ENCODE data around the gene HSF4.

HSF4 gene

DNA sequence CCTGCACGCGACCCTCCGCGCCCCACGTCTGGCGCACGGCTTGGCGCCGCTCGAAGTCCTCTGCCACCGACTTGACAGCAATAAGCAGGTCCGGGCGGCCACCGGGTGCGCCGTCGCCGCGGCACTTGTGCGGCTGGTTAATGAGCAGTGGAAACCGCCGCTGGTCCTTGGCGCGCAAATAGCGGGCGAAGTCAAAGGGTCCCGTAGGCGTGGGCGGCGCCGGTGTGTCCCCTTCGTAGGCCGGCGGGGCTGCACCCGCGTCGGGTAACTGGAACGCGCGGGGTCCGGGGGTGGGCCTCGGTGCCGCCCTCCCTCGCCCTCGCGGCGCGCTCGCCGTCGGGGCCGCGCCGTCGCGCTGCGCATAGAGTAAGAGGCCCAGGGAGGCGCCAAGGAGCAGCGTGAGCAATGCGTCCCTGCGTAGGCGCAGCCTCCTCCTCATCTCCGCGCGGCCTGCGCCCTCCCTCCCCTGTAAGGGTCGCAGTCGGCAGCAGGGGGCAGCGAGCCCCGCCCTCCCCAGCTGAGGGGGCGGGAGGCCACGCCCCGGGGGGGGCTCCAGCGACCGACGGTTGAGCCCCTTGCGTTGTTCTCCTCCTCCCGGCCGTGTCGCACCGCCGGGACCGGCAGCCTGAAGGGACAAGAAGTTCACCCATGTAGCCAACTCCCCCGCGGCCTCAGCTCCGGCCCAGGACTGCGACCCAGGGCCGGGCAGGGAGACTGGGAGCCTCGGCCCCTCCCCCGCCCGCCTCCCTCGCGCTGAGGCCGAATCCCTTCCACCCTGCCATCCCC lies 14.3 kb upstream of the HSF4 start:
- no peak for DNase-seq (ENCODE audit: low read depth in 2 of 2)

DNA sequence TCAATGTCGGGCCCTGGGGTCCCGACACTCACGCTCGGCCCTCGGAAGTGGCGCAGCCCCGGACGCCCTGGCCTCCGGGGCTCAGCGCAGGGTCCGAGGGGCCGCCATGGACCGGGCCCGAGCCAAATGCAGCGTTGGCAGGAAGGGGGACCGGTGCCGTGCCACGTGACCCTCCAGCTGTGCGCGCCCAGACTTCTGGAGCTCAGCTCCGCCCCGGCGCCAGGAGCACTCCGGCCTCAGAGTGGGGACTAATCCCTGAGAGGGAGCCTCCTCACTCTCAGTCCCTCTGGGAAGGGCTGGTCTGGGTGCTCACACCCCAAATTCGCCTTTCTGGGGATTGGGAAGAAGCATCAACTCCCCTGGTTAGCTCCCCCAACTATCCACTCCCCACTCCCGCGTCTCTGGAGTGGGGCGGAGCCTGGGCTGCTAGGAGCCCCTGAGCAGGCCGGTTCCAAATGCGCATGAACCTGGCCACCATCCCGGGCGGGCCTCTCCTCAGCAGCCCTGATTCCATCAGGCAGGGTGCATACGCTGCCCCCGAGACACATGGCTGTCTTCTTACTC lies 13.6 kb upstream of the HSF4 start, which contains the start of gene B3GNT9:
Gene B3GNT9, minus strand, starts transcription at position 166 of the 564 bp plus-strand sequence. CDS start 513 bp downstream, outside the sequence.
- DNase-seq (ENCODE audit: low read depth in 2 of 2): no peak

DNA sequence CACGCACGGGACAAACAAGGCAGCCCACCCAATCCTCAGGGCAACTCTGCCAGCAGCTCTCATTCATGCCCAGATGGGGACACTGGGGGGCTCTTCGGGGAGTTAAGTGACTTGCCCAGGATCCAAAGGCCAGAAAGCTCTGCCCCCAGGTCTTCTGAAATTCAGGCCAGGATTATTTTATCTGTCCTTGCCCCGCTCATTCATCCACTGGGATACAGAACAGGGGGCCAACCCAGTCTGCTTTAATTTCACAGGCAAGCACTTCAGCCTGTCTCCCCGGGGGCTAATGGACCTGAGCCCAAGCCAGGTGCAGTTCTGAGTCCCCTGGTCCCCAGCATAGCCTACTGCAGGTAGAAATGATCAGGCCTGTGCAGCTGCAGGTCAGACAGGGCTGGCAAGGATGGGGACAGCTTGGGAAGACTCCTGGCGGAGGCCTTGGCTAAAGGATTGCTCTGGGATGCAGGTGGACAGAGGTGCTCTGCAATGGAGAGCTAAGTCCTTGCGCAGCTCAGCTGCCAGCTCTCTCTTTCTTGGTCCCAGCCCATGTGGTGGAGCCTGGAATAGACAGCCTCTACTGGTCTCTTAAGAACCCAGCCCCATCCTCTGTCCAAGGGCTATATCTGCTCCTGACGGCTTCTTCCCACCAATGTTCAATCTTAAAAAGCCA lies 13.0 kb upstream of the HSF4 start:
- no peak for DNase-seq (ENCODE audit: low read depth in 2 of 2)

DNA sequence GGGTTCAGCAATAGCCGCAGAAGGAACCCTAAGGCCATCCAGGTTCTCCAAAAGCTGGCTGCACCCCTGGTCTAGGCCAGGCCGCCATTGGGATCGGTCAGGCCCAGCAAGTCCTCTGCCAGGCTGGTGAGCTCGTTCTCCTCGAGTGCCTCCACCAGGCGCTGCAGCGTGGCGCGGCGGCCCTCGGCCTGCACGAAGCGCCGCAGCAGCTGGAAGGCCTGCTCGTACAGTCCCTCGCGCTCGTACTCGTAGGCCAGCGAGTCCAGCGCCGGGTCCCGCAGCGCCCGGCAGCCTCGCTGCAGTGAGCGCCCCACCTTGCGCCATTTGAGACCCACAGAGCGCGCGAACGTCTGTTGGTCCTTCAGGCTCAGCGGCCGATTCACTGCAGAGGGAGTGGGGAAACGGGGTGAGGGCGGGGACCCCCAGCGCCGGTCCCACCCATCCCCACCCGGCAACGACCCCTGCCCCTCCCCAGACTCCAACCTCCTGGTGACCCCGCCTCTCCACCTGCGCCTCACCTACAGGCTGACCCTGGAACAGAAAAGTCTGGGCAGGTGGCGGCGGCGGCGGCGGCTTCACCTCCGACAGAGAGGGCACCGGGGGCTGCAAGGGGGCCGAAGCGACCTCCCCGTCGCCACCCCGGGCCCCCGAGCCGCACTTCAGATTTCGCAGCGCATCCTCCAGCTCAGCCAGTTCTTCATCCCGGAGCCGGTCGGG lies 9.8 kb upstream of the HSF4 start:
- DNase-seq (ENCODE audit: low read depth in 2 of 2): no peak

DNA sequence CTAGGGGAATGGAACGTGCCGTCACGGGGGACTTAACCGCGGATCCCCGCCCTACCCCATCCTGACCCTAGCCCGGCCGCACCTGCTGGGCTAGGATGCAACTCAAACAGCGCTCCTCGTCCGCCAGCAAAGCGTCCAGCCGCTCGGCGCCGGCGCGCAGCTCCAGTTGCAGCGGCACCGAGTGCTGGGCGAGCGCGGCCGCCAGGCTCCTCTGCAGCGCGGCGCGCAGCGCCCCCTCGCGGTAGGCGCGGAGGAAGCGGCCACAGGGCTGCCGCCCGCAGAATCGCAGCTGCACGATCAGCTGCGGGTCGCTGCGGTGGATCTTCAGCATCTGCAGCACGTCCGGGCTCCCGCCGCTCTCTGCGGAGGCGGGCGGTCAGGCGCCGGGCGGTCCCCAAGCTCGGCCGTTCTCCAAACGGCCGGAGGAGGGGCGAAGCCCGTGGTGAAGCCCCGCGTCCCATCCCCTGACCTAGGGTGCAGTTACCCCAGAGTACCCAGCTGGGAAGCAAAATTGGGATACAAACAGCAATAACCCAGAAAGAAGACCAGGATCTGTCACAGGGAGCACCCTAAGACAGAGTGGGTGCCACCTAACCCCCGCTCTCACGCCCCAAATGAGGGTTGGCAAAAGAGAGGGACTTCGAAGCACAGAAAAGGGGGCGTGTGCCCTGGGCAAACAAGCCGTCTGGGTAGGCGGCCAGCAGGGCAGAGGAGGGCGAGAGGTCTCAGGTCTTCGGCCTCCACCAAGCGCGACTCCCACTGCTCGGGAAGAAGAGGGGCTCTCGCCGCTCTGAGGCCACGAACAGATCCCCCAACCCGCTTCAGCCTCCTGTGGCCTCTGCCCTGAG lies 9.0 kb upstream of the HSF4 start:
- DNase-seq (ENCODE audit: low read depth in 2 of 2): peak; percentile 52 to 62

DNA sequence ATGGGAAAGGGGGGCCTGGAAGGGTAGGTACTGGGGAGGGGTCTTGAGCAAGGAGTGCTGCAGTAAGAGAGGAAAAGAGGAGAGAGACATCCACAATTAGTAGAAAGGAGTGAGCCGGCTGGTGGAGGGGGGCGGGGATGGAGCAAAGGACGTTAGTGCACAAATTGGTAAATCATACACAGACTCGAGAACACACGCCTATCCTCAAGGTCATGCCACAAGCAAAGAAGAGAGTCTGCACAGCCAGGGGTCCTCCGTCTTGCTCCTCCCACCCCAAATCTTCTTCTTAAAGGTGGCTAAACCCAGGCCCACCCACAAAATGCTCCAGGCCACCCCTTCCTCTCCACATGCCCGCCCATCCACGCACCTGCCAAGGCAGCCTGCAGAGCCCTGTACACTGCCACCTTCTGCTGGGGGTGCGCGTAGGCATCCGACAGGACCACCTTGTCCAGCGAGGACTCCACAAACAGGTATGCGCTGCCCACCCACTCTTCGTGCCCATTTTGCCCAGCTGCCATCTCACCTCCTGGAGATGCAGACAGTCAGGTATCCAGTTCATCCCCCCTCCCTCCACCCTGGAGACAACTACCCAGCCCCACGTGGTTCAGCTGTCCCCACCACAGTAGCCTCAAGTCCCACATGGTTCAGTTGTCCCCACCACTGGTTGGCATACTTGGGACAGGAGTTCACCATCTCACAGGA lies 8.3 kb upstream of the HSF4 start:
- no peak for DNase-seq (ENCODE audit: low read depth in 2 of 2)

DNA sequence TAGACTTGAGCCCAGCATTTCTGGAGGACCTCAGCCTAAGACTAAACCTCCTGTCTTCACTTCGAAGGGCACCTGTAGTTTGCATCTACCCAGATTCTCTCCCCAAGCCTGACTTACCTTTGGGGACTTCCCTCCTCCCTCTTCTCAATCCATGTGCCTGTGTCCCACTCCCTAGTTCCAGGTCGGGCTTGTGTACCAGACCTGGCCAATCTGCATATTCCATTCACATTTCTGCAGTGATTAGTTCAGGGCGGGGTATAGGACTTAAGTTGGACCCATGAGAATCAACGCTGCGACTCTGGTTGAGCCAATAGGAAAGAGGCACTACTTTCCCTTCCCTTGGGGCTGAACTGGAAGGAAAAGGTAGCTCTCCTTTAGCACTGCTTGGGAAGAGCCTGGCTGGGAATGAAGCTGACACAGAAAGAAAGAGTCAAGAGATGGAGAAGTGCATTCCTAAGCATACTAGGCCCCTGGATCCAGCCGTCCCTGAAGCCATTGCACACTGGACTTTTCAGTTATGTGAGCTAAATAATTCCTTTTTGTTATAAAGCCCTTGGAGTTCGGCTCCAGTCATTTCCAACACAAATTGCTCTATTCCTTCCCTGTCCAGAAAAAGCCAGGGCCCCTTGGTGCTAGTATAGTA lies 7.3 kb upstream of the HSF4 start:
- DNase-seq (ENCODE audit: low read depth in 2 of 2): no peak

DNA sequence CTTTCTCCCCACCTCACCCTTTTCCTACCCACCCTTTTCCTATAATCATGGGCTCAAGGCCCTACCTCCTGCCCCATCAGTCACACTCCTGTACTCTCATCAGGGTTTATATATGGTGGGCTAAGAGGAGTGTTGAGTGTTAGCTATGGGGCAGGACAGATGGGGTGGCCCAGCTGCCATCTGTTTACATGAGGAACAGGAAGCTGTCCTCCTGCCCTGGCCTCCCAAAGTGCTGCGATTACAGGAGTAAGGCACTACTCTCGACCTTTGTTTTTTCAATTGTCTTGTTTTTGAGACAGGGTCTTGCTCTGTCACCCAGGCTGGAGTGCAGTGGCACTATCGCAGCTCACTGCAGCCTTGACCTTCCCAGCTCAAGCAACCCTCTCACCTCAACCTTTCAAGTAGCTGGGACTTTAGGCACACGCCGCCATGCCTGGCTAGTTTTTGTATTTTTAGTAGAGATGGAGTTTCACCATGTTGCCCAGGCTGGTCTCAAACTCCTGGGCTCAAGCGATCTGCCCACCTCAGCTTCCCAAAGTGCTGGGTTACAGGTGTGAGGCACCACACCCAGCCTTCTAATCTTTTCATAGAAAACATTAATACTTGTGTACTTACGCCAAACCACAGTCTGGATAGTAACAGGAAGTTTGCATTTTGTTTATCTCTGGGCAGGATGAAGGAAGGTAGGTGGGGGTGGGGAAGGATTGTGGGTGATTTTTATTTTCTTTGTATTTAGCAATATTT lies 6.5 kb upstream of the HSF4 start:
- DNase-seq (ENCODE audit: low read depth in 2 of 2): no peak

DNA sequence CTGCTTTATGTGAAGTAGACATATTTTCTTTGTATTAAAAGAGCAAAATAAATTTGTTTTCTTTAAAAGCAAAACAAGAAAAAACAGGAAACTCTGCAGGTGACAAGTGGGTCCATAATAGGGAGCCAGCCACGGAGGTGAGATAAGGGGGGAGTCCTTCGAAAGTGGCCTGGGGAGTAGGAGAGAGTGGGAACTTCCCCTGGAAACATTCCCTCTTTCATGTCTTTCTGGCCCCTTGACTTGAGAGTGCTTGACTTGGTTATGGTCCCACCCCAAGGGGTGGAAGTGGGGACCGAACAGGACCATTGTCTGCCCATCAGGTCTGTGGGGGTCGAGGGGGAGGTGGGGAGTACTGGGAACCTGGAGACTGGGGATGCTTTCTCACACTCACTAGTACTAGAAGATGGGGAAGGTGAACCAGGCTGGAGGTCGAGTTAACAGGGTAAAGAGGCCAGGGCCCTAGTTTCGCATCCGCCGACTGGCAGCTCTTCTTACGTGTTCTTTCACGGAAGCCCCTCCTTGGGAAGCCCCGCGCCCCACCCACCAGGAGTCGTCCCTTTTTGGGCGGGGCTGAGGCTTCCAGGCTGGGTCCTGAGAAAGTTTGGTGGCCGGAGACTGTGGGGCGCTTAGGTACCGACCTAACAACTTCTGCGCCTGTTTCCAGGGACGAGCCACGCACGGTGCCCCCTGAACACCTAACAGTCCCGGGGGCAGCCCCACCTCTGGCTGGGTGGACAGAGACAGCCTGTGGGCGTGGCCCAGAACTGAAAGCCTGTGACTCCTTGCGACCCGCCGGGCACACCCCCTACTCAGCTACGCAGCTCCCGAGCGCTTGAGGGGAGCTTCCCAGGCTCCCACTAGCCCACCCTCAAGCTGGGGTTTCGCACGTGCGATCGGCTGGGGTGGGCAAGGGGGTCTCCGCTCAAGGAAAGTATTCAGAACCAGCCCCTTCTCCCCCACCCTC lies 5.6 kb upstream of the HSF4 start:
- peak; percentile 43 to 69 for DNase-seq (ENCODE audit: low read depth in 2 of 2)

DNA sequence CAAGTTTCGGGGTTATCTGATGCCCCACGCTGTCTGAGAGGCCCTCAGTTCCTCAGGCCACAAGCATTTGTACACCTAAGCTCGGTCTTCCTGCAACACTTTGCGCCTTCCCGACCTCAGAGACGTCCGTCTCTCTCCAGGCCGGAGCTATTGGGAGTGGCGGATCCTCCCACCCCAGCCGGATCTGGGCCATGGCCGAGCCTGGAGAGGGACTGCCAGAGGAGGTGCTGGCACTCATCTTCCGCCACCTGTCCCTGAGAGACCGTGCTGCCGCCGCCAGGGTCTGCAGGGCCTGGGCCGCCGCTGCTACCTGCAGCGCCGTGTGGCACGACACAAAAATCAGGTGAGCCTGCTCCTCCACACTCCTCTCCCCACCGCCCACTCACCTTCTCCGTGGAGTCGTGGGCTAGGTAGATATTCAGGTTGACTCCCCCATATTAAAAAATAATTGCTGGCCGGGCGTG lies 2.9 kb upstream of the HSF4 start:
- no peak for DNase-seq (ENCODE audit: low read depth in 2 of 2)

DNA sequence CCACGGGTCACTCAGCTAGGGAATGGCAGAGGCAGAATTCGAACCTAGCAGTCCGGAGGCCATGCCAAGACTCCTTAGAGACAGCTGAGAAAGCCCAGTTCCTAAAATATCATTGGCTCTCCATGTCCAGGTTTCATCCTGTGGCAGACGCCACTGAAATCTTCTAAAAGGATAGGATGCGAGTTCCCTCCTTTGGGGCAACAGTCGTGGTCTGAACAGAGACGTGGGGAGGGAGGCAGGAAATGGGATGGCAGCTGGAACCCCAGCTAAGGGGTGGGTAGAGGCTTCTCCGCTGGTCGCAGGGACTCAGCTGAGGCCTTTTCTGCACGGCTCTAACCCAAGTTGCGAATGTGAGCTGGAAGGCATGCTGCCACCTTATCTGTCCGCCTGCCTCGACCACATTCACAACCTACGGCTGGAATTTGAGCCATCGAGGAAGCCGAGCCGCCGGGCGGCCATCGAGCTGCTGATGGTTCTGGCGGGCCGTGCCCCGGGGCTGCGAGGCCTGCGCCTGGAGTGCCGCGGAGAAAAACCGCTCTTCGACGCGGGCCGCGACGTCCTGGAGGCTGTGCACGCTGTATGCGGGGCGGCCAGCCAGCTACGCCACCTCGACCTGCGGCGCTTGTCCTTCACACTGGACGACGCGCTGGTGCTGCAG lies 1.9 kb upstream of the HSF4 start:
- no peak for DNase-seq (ENCODE audit: low read depth in 2 of 2)

DNA sequence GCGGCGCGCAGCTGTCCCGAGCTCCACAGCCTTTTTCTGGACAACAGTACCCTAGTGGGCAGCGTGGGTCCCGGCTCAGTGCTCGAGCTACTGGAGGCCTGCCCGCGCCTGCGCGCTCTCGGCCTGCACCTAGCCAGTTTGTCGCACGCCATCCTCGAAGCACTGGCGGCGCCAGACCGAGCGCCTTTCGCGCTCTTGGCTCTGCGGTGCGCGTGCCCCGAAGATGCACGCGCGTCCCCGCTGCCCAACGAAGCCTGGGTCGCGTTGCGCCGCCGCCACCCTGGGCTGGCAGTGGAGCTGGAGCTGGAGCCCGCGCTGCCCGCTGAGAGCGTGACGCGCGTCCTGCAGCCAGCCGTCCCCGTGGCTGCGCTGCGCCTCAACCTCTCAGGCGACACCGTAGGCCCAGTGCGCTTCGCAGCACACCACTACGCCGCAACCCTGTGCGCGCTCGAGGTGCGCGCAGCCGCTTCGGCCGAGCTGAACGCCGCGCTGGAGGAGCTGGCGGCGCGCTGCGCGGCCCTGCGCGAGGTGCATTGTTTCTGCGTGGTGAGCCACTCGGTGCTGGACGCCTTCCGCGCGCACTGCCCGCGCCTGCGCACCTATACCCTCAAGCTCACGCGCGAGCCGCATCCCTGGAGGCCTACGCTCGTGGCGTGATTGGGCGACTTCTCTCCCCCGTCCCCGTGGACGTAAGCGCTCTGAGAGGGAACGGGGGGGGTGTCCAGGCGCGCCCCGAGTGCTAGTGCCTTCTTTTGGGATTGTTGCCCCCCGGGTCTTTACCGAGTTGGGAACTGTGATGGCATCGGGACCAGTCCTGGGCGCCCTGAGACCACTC lies 1.2 kb upstream of the HSF4 start:
- no peak for DNase-seq (ENCODE audit: low read depth in 2 of 2)

DNA sequence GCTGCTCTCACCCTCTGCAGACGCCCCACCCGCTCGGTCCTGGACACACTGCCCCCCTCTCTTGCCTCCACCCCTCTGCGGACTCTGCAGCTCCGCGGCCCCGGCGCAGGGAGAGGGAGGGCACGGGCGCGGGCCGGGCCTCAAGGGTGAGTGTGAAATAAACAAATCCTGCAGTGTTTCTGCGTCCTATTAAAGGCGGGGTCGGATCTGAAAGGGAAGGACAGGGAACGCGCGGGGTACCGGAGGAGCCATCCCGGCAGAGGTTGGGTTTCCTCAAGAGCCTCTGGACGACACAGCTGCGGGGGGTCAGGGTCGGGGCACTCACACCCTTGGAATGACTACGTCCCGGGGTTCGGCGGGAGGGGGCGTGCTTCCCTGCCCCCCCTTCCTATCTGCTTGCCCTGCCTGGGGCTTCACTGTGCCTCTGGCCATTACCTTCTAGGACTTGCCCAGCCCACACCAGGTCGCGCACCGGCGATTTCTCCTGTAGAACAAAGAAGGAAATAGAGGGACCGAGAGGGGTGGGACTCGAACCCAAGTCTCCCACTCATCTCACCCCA lies 466 bp upstream of the HSF4 start:
- no peak for DNase-seq (ENCODE audit: low read depth in 2 of 2)

DNA sequence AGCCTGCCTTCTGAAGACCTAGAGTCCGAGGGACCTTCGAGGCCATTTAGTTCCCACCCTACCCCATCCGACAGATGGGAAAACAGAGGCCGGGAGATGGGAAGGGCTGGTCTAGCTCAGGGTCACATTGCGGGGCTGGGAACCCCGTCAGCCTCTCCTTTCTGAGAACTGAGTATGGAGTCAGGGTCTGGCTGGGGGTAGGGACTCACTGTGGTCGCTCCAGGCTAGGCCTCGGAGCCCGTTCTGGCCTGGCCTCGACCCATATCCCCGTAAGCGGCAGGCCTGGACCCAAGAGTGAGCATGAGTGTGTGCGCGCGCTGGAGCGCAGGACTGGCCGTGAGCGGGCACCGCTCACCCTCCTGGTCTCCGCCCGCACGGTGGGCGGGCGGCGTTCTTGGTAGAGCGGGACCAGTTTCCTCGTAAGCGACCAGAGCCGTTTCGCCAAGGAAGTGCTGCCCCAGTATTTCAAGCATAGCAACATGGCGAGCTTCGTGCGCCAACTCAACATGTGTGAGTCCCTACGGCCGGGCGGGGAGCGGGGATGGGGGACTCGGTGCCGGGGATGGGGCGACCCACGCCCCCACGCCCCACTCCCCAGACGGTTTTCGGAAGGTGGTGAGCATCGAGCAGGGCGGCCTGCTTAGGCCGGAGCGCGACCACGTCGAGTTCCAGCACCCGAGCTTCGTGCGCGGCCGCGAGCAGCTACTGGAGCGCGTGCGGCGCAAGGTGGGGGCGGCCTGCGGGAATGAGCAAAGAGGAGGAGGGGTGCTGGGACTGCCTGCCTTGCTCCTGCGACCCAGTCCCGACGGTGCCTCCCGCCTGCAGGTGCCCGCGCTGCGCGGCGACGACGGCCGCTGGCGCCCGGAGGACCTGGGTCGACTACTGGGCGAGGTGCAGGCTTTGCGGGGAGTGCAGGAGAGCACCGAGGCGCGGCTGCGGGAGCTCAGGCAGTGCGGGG lies 855 bp downstream of the HSF4 start:
- DNase-seq (ENCODE audit: low read depth in 2 of 2): no peak

DNA sequence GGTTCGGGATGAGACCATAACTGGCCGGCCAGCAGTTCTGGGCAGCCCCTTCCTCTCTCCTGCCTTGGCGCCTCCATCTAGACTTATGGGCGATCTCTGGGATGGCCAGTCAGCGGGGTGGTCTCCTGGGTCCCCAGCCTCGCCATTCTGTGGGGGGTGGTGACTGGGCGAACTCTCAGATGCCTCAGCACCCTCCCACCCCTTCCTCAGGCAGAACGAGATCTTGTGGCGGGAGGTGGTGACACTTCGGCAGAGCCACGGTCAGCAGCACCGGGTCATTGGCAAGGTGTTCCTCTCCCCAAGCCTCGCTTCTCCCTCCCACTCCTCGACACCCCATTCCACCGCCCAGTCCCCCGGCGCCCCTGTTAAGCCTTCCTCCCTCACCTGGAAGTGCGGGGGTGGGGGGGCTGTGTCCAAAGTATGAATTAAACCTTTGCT lies 1.6 kb downstream of the HSF4 start:
- no peak for DNase-seq (ENCODE audit: low read depth in 2 of 2)

All from stimulated activated CD8-positive, alpha-beta memory T cell treated with anti-CD3 and anti-CD28 coated beads, Interleukin-2, amount 100 ng/mL, for 1 hour (primary cell).